ENCODE measurements around the gene TMEM178B. TPM values are rescaled to one million over a fixed set of nuclear protein-coding genes. Genes with fewer than 3 reads are reported as not detected.
A peak's percentile ranks its signal among the peaks of the same experiment; 100 is the strongest.

TMEM178B gene
- polyA plus RNA-seq, 1 of the 3 experiments (the other 2 are of a cell fraction) = 0.20 TPM

GRCh38 chr7:141262101-141263090 is 188.5 kb downstream of the TMEM178B start:
- POLR2A ChIA-PET = no interaction called here
- Histone ChIP-seq H4K20me1 (ENCODE audit: insufficient read depth) (no peaks in the 10 kb centered on the region), H3K27ac (ENCODE audit: low read depth in 2 of 2, low read length in 1 of 2) (no peak overlapping the region), H3F3A (replicated peaks; ENCODE audit: insufficient read depth) (no peaks in the 10 kb centered on the region), H3K9me2 (no peaks in the 10 kb centered on the region), H3K4me3 (ENCODE audit: low read depth in 2 of 2, low read length in 1 of 2) (no peak overlapping the region), H3K36me3 (replicated peaks in 1 of 2; ENCODE audit: control insufficient read depth in 1 of 2, insufficient read depth in 2 of 2, low read length in 1 of 2) (no peaks in the 10 kb centered on the region), H3K9me3 (peaks cover 18% of the 10 kb centered on the region), H3K4me2 (no peak overlapping the region), H3K79me2 (ENCODE audit: insufficient read depth) (no peaks in the 10 kb centered on the region), H3K27me3 (ENCODE audit: insufficient read depth) (no peaks in the 10 kb centered on the region), H3K9ac (no peak overlapping the region), H2AFZ (ENCODE audit: low read depth) (no peak overlapping the region), H3K4me1 (ENCODE audit: control insufficient read depth in 1 of 2, insufficient read depth in 2 of 2, low read depth in 1 of 2, low read length in 1 of 2) (no peaks in the 10 kb centered on the region)
- DNase-seq = peak; percentile 26
- CTCF ChIA-PET = interaction anchor here (0.5 to 2.9 kb wide), 16 partner anchors 9 to 587 kb away, joined by 3 to 17 read pairs (median 3); no protein-coding TSS in a partner anchor
- TF ChIP-seq IRF3 (IDR thresholded peaks at IDR 0.05; ENCODE audit: low read depth, low read length) (no peak), RFX5 (IDR thresholded peaks at IDR 0.05; ENCODE audit: low read length) (no peak), RCOR1 (IDR thresholded peaks at IDR 0.05; ENCODE audit: low read length) (no peak), CTCF (IDR thresholded peaks at IDR 0.05) (0 out of 2 replicates have a peak, but pooled peaks have one; percentile 11), CHD2 (IDR thresholded peaks at IDR 0.05; ENCODE audit: low read length, partially characterized antibody) (no peak), MXI1 (IDR thresholded peaks at IDR 0.05; ENCODE audit: low read depth, low read length) (no peak), SMC3 (IDR thresholded peaks at IDR 0.05; ENCODE audit: low read depth, low read length) (peak; percentile 21; the same call in 1 of the 2 replicates), RAD21 (IDR thresholded peaks at IDR 0.05; ENCODE audit: low read length) (peak; percentile 51), SIN3A (IDR thresholded peaks at IDR 0.05; ENCODE audit: borderline replicate concordance, low read depth, low read length) (no peak)
- TF ChIP-seq, protein P1, sequence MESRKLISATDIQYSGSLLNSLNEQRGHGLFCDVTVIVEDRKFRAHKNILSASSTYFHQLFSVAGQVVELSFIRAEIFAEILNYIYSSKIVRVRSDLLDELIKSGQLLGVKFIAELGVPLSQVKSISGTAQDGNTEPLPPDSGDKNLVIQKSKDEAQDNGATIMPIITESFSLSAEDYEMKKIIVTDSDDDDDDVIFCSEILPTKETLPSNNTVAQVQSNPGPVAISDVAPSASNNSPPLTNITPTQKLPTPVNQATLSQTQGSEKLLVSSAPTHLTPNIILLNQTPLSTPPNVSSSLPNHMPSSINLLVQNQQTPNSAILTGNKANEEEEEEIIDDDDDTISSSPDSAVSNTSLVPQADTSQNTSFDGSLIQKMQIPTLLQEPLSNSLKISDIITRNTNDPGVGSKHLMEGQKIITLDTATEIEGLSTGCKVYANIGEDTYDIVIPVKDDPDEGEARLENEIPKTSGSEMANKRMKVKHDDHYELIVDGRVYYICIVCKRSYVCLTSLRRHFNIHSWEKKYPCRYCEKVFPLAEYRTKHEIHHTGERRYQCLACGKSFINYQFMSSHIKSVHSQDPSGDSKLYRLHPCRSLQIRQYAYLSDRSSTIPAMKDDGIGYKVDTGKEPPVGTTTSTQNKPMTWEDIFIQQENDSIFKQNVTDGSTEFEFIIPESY (IDR thresholded peaks at IDR 0.05; ENCODE audit: borderline replicate concordance, low read depth) = no peak
- 22% methylated on average over 5 of the region's 5 CpGs for WGBS (ENCODE audit: low lambda C conversion rate)

All from SK-N-SH (cell line).